Liver (tissue), 3 donors: ENCODE measurements around the gene PIH1D2.

Source experiments
- CTCF ChIP-seq: fragments of 150-350 bp; IDR thresholded peaks from 2 replicates; pipeline ENCODE4 v1.5.1; 2017; ENCODE audit warnings: improper control_type of control experiment, low read depth, low read length; ENCODE audit not compliant: missing input control
- EGR1 ChIP-seq, 2 donors: IDR thresholded peaks; 2 replicates each; pipeline ENCODE4 v1.6.1; 2016 to 2018; ENCODE audit warnings: antibody characterized with exemption in 2 of 2, low read depth in 2 of 2
- JUND ChIP-seq, 2 donors: IDR thresholded peaks; 2 replicates each; pipeline ENCODE4 v1.6.1; 2016; ENCODE audit warnings: antibody characterized with exemption in 2 of 2
- RAD21 ChIP-seq, 2 donors: IDR thresholded peaks; 2 replicates each; pipeline ENCODE4 v1.6.1; 2016; ENCODE audit warnings: antibody characterized with exemption in 2 of 2, mild to moderate bottlenecking in 2 of 2
- REST ChIP-seq: IDR thresholded peaks from 2 replicates; pipeline ENCODE4 v1.6.1; 2016; ENCODE audit warnings: antibody characterized with exemption, mild to moderate bottlenecking
- TAF1 ChIP-seq: conservative IDR thresholded peaks from 2 replicates; pipeline ENCODE4 v1.6.1; 2016; ENCODE audit warnings: antibody characterized with exemption, mild to moderate bottlenecking
- ZBTB33 ChIP-seq: IDR thresholded peaks from 2 replicates; pipeline ENCODE4 v1.6.1; 2016; ENCODE audit warnings: antibody characterized with exemption
- TF ChIP-seq, protein P1 (sequence below): IDR thresholded peaks from 2 replicates; pipeline ENCODE4 v1.6.1; 2016; ENCODE audit warnings: antibody characterized with exemption
- donor health status: healthy.
- donor health status: healthy.

- TF ChIP-seq CTCF (no peak), TAF1 (no peak), JUND (IDR thresholded peaks at IDR 0.05) (no peak), ZBTB33 (no peak), REST (no peak), EGR1 (IDR thresholded peaks at IDR 0.05; ENCODE audit: low read depth in 2 of 2) (no peak), RAD21 (IDR thresholded peaks at IDR 0.05) (no peak)
- TF ChIP-seq, protein P1, sequence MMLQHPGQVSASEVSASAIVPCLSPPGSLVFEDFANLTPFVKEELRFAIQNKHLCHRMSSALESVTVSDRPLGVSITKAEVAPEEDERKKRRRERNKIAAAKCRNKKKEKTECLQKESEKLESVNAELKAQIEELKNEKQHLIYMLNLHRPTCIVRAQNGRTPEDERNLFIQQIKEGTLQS = no peak
Observed at GRCh38 chr11:112042961-112043304, 30.9 kb downstream of the PIH1D2 start.
